Activated CD4-positive, alpha-beta T cell treated with anti-CD3 and anti-CD28 coated beads, Interleukin-10, Interleukin-2, amounts not matched to agents 100 ng/mL and 50 ng/mL, durations not matched to agents 16 hours and 8 hours (primary cell): Measurements from ENCODE around the gene ITGB4.

ENCODE experiments used
- DNase-seq: peaks from one replicate; pipeline ENCODE4 v3.0.0-alpha.2; 2020

The ITGB4 gene

DNA sequence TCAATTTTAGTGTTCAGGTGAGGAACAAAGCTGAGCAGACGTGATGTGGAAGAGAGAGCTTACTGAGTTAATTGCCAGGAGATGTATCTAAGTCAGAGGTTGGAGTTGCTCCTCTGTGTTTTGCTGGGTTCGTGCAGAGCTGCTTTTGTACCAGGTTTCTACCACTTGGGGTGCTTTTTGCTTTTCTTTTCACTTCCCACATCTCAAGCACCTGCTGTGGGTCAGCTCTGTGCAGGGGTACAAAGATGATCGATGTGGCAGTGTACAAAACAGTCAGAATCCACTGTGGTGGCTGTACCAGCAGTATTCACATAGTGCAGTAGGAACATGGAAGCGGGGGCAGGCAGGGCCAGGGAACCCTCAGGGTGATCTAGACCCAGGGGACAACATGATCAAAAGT lies 78.1 kb downstream of the ITGB4 start:
- DNase-seq = no peak

DNA sequence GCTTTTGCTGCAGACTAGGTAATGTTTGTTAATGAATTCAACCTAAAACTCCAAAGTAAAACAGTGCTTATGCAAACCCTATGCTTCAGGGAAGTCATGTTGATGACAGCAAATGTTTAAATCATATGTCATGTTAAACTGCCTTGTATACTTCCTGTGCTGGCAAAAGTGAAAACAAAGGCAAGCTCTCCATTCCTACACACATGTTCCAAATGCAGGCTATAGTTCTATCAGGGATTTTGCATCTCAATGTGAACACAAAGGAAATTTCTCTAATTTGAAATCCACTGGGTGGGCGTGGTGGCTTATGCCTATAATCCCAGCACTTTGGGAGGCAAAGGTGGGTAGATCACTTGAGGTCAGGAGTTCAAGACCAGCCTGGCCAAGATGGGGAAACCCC lies 82.6 kb downstream of the ITGB4 start:
- no peak for DNase-seq

DNA sequence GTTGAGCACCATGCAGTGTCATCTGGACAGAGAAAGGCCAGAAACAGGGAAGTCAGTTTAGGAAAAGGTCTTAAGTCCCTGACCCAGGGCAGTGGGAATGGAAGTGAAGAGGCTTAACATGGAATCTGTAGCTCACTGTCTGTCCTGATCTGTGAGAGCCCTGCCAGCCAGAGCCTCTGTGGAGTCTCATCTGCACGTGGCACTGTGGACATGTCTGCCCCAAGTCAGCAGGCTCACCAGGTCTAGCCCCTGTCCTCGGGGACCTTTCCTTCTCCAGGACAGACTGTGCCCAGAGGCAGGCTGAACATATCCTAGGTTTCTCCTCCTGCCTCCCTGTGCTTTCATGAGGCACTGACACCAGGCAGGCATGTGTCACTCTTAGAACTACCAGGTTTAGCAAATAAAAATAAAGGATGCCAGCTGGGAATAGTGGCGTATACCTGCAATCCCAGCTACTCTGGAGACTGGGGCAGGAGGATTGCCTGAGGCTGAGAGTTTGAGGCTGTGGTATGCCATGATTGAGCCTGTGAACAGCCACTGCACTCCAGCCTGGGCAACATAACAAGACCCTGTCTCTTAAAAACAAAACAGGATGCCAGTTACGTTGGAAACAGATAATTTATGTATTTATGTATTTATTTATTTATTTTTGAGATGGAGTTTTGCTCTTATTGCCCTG lies 85.7 kb downstream of the ITGB4 start:
- no peak for DNase-seq
